Measurements from ENCODE around the gene NSD1.

The NSD1 gene

GRCh38 chr5:177097016-177097985 is 36.3 kb upstream of the NSD1 start:
- DNase-seq = no peak

GRCh38 chr5:177098120-177098469 is 35.5 kb upstream of the NSD1 start:
- no peak for DNase-seq

- peak in 29 of 58 donors; percentile 3 to 55 (median 17) for DNase-seq
Observed at GRCh38 chr5:177098470-177099141, 35.0 kb upstream of the NSD1 start.

GRCh38 chr5:177099422-177100093 is 34.0 kb upstream of the NSD1 start:
- DNase-seq = no peak

GRCh38 chr5:177100714-177101121 is 32.9 kb upstream of the NSD1 start:
- no peak for DNase-seq

- no peak for DNase-seq
Observed at GRCh38 chr5:177103523-177104253, 29.9 kb upstream of the NSD1 start.

GRCh38 chr5:177105691-177106476 is 27.7 kb upstream of the NSD1 start:
- no peak for DNase-seq

- DNase-seq = no peak
Observed at GRCh38 chr5:177107159-177107558, 26.4 kb upstream of the NSD1 start.

GRCh38 chr5:177109810-177110209 is 23.8 kb upstream of the NSD1 start:
- DNase-seq = no peak

- DNase-seq = peak in 48 of 58 donors; percentile 5 to 75 (median 30)
Observed at GRCh38 chr5:177111720-177112394, 21.7 kb upstream of the NSD1 start.

- no peak for DNase-seq
Observed at GRCh38 chr5:177112589-177113220, 20.9 kb upstream of the NSD1 start.

- peak in 54 of 58 donors; percentile 20 to 83 (median 56) for DNase-seq
Observed at GRCh38 chr5:177113566-177114424, 19.8 kb upstream of the NSD1 start.

- peak in 57 of 58 donors; percentile 34 to 93 (median 83) for DNase-seq
Observed at GRCh38 chr5:177116631-177117373, 16.8 kb upstream of the NSD1 start.

- DNase-seq = no peak
Observed at GRCh38 chr5:177117441-177118045, 16.0 kb upstream of the NSD1 start.

- no peak for DNase-seq
Observed at GRCh38 chr5:177122566-177122965, 11.0 kb upstream of the NSD1 start.

- no peak for DNase-seq
Observed at GRCh38 chr5:177123789-177124485, 9.6 kb upstream of the NSD1 start.
